ENCODE measurements around the gene ITGAD.

DNA sequence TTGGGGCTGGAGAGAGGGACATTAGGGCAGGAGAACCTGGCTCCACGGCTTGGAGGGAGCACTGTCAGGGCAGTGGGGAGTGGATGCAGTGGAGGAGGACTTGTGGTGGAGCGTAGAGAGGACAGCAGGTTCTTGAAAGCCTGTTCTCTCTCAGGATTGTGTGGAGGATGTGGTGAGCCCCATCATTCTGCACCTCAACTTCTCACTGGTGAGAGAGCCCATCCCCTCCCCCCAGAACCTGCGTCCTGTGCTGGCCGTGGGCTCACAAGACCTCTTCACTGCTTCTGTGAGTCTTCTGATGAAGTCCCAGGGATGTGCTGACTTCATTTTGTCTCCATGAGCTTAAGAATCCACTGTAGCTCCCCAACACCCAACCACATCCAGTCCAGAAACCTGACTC, 21.6 kb downstream of the ITGAD start:
- TF ChIP-seq, protein P1, sequence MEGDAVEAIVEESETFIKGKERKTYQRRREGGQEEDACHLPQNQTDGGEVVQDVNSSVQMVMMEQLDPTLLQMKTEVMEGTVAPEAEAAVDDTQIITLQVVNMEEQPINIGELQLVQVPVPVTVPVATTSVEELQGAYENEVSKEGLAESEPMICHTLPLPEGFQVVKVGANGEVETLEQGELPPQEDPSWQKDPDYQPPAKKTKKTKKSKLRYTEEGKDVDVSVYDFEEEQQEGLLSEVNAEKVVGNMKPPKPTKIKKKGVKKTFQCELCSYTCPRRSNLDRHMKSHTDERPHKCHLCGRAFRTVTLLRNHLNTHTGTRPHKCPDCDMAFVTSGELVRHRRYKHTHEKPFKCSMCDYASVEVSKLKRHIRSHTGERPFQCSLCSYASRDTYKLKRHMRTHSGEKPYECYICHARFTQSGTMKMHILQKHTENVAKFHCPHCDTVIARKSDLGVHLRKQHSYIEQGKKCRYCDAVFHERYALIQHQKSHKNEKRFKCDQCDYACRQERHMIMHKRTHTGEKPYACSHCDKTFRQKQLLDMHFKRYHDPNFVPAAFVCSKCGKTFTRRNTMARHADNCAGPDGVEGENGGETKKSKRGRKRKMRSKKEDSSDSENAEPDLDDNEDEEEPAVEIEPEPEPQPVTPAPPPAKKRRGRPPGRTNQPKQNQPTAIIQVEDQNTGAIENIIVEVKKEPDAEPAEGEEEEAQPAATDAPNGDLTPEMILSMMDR (IDR thresholded peaks at IDR 0.05), result no peak
- TF ChIP-seq POLR2AphosphoS5 (IDR thresholded peaks at IDR 0.05), result no peak

All from gastroesophageal sphincter (tissue), 3 donors.